Measurements from ENCODE around the gene SIX5. TPM values are rescaled to one million over a fixed set of nuclear protein-coding genes. Genes with fewer than 3 reads are reported as not detected.

Gene SIX5
- total RNA-seq, 2 donors from 2014 or later: 11.0 to 15.8 TPM

DNA sequence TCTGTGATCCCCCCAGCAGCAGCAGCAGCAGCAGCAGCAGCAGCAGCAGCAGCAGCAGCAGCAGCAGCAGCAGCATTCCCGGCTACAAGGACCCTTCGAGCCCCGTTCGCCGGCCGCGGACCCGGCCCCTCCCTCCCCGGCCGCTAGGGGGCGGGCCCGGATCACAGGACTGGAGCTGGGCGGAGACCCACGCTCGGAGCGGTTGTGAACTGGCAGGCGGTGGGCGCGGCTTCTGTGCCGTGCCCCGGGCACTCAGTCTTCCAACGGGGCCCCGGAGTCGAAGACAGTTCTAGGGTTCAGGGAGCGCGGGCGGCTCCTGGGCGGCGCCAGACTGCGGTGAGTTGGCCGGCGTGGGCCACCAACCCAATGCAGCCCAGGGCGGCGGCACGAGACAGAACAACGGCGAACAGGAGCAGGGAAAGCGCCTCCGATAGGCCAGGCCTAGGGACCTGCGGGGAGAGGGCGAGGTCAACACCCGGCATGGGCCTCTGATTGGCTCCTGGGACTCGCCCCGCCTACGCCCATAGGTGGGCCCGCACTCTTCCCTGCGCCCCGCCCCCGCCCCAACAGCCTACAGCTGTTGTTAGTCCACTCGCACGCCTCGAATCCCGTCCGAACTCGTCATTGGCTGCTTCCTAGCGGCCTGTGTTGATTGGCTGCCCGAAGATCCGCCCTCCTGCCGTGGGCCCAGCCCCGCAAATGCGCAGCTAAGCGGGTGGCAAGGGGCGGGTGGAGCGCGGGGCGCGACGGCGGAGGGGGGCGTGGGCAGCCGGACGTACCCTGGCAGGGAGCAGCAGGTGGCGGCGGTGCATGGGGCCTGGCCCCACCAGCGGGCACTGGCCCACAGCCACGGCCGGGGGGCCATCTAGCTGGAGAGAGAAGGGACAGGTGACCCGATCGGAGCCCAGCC lies 1.4 kb upstream of the SIX5 start:
- peaks cover 8% of the 10 kb centered on the region for H3K4me1 ChIP-seq
- H3K9ac ChIP-seq (ENCODE audit: low read depth in 2 of 2, low read length in 2 of 2): peak overlapping the region; percentile 73 to 94
- intact Hi-C loops (cut with DNase I): no loop called here
- H3K9me3 ChIP-seq: no peaks in the 10 kb centered on the region
- H3K36me3 ChIP-seq: no peaks in the 10 kb centered on the region
- DNase-seq: peak; percentile 97
- peak overlapping the region; percentile 77 for H3K4me3 ChIP-seq
- TF ChIP-seq, protein P1, sequence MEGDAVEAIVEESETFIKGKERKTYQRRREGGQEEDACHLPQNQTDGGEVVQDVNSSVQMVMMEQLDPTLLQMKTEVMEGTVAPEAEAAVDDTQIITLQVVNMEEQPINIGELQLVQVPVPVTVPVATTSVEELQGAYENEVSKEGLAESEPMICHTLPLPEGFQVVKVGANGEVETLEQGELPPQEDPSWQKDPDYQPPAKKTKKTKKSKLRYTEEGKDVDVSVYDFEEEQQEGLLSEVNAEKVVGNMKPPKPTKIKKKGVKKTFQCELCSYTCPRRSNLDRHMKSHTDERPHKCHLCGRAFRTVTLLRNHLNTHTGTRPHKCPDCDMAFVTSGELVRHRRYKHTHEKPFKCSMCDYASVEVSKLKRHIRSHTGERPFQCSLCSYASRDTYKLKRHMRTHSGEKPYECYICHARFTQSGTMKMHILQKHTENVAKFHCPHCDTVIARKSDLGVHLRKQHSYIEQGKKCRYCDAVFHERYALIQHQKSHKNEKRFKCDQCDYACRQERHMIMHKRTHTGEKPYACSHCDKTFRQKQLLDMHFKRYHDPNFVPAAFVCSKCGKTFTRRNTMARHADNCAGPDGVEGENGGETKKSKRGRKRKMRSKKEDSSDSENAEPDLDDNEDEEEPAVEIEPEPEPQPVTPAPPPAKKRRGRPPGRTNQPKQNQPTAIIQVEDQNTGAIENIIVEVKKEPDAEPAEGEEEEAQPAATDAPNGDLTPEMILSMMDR (IDR thresholded peaks at IDR 0.05): peak; percentile 96
- peak overlapping the region; percentile 97 for H3K27ac ChIP-seq
- H3K27me3 ChIP-seq: no peaks in the 10 kb centered on the region

DNA sequence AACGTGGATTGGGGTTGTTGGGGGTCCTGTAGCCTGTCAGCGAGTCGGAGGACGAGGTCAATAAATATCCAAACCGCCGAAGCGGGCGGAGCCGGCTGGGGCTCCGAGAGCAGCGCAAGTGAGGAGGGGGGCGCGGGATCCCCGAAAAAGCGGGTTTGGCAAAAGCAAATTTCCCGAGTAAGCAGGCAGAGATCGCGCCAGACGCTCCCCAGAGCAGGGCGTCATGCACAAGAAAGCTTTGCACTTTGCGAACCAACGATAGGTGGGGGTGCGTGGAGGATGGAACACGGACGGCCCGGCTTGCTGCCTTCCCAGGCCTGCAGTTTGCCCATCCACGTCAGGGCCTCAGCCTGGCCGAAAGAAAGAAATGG lies 754 bp upstream of the SIX5 start:
- Histone ChIP-seq H3K9ac (ENCODE audit: low read depth in 2 of 2, low read length in 2 of 2) (peak overlapping the region; percentile 63 to 94), H3K9me3 (no peaks in the 10 kb centered on the region), H3K4me3 (peak overlapping the region; percentile 77), H3K4me1 (peaks cover 8% of the 10 kb centered on the region), H3K27ac (peak overlapping the region; percentile 97), H3K36me3 (no peaks in the 10 kb centered on the region), H3K27me3 (no peaks in the 10 kb centered on the region)
- DNase-seq: peak; percentile 68
- TF ChIP-seq, protein P1 (IDR thresholded peaks at IDR 0.05): no peak
- intact Hi-C loops (cut with DNase I): loop anchor here (5.0 kb wide), 2 partner anchors 53 to 78 kb away; partner anchors contain the start of genes QPCTL and SNRPD2

DNA sequence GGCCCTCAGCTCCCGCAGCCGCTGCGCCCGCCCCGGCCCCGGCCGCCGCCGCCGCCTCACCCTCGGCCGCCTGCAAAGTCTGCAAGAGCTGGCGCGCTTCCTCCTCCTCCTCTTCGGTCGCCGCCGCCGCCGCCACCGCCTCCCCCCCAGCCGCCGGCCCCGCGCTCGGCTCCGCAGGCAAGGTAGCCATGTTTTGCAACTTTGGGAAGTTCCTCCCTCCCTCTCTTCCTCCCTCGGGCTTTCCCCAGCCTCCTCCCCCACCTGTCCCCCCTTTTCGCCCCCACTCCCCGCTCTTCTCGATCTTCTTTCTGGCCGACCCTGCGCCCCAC lies 433 bp downstream of the SIX5 start:
- intact Hi-C loops (cut with DNase I): loop anchor here (5.0 kb wide), 2 partner anchors 51 to 76 kb away; partner anchors contain the start of genes QPCTL and SNRPD2
- peaks cover 8% of the 10 kb centered on the region for H3K4me1 ChIP-seq

DNA sequence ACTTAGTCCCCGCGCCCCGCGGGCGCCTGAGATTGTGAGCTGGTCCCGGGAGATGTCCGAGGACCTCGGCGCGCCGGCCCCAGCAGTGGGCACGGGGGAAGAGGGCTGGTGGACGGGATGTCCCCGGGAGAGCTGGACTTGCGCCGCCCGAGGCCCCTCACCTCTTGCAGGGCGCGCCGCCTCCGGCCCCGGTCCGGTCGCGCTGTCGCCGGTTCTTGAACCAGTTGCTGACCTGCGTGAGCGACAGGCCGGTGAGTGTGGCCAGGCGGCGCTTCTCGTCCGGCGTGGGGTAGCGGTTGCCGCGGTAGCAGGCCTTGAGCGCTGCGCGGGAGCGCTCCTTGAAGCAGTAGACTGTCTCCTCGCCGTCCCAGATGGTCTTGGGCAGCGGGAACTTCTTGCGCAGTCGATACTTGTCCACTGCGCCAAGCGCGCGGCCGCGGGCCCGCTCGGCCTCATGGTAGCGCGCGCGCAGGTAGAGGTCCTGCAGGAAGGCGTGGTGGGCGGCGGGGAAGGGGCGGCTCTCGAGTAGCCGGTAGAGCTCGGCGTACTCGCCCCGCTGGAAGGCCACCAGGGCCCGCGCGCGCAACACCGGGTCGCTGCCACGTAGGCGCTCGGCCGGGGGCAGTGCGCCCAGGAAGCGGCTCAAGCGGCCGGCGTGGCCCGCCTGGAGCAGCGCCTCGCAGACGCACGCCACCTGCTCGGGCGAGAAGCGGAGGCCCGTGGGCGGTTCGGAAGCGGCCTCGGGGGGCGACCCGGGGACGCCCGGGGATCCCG lies 984 bp downstream of the SIX5 start:
- H3K9me3 ChIP-seq: no peaks in the 10 kb centered on the region
- peak overlapping the region; percentile 77 for H3K4me3 ChIP-seq
- H3K27me3 ChIP-seq: no peaks in the 10 kb centered on the region
- TF ChIP-seq, protein P1 (IDR thresholded peaks at IDR 0.05): no peak
- H3K36me3 ChIP-seq: no peaks in the 10 kb centered on the region
- peak overlapping the region; percentile 91 to 95 for H3K9ac ChIP-seq (ENCODE audit: low read depth in 2 of 2, low read length in 2 of 2)
- H3K27ac ChIP-seq: peak overlapping the region; percentile 97
- intact Hi-C loops (cut with DNase I): loop anchor here (5.0 kb wide), 2 partner anchors 51 to 76 kb away; partner anchors contain the start of genes QPCTL and SNRPD2
- DNase-seq: peak; percentile 67
- H3K4me1 ChIP-seq: peaks cover 8% of the 10 kb centered on the region

More for the DNA sequence above, 433 bp downstream of the SIX5 start:
- H3K27me3 ChIP-seq: no peaks in the 10 kb centered on the region
- DNase-seq: no peak
- no peaks in the 10 kb centered on the region for H3K36me3 ChIP-seq
- TF ChIP-seq, protein P1 (IDR thresholded peaks at IDR 0.05): no peak
- H3K27ac ChIP-seq: peak overlapping the region; percentile 97
- no peaks in the 10 kb centered on the region for H3K9me3 ChIP-seq
- H3K9ac ChIP-seq (ENCODE audit: low read depth in 2 of 2, low read length in 2 of 2): peak overlapping the region; percentile 94 to 95
- H3K4me3 ChIP-seq: peak overlapping the region; percentile 77

DNA sequence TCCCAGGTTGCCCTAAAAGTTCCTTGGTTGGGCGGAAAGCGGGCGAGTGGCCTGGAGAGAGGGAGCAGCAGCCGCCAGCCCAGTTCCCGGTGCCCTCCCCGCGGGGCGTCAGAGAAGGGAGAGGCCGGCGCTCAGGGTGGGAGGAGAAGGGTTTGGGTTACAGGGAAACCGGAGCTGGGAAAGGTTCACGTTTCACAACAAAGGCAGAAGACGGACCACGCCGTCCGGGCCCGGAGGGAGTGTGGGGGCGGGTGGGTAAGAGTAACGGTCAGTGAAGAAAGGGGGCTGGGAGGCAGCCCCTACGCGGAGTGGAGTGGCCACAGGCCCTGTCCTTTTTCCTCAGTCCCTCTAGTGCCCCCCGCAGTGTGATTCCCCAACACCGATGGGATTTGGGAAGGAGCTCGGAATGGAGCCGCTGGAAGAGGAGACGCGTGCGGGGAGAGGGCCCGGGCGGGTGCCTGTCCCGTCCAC lies 1.6 kb downstream of the SIX5 start:
- TF ChIP-seq, protein P1 (IDR thresholded peaks at IDR 0.05): no peak
- Histone ChIP-seq H3K9me3 (no peaks in the 10 kb centered on the region), H3K27ac (peak overlapping the region; percentile 97), H3K4me1 (peaks cover 8% of the 10 kb centered on the region), H3K27me3 (no peaks in the 10 kb centered on the region), H3K36me3 (no peaks in the 10 kb centered on the region), H3K9ac (ENCODE audit: low read depth in 2 of 2, low read length in 2 of 2) (peak overlapping the region; percentile 91 to 95), H3K4me3 (peak overlapping the region; percentile 77)
- DNase-seq: peak; percentile 75
- intact Hi-C loops (cut with DNase I): loop anchor here (5.0 kb wide), 2 partner anchors 50 to 75 kb away; partner anchors contain the start of genes QPCTL and SNRPD2
